Right lobe of liver (tissue), 6 donors: ENCODE data around the gene ACER1. TPM values are rescaled to one million over a fixed set of nuclear protein-coding genes. Genes with fewer than 3 reads are reported as not detected.

Source experiments
- ATAC-seq, 4 donors: fragments of 200-7000 bp; cut with Tn5 transposase; one replicate each; pipeline ENCODE4 v1.9.1; 2020; ENCODE audit warnings: mild to moderate bottlenecking in 4 of 4, moderate library complexity in 4 of 4
- DNase-seq, 3 donors: peaks; one replicate each; pipeline ENCODE4 v3.0.0-alpha.2; 2020
- H3K27ac ChIP-seq, 3 donors: fragments of 200-600 bp; one replicate each; pipeline ENCODE4 v1.8.0; 2022
- H3K27me3 ChIP-seq, 2 donors: fragments of 200-600 bp; one replicate each; pipeline ENCODE4 v1.8.0; 2022
- H3K36me3 ChIP-seq, 4 donors: fragments of 200-600 bp; sonication (generic) in 1 of 4; one replicate each; pipeline versions ENCODE4 v1.5.1 to v1.8.0; 2017 to 2022; ENCODE audit warnings: control low read depth in 1 of 4
- H3K4me1 ChIP-seq, 4 donors: fragments of 200-600 bp; sonication (generic) in 1 of 4; one replicate each; pipeline versions ENCODE4 v1.5.1 to v1.8.0; 2017 to 2022; ENCODE audit warnings: control low read depth in 1 of 4
- H3K4me3 ChIP-seq, 3 donors: fragments of 200-600 bp; one replicate each; pipeline ENCODE4 v1.8.0; 2022
- H3K9me3 ChIP-seq, 4 donors: fragments of 200-600 bp; sonication (generic) in 1 of 4; one replicate each; pipeline versions ENCODE4 v1.5.1 to v1.8.0; 2017 to 2022; ENCODE audit warnings: control low read depth in 1 of 4
- CTCF ChIP-seq, 4 donors: fragments of 200-600 bp in 3 of 4; fragments of 450-650 bp in 1 of 4; IDR thresholded peaks; one replicate each; pipeline versions ENCODE4 v1.5.1 to v1.8.0; 2016 to 2022; ENCODE audit warnings: antibody characterized with exemption in 4 of 4, mild to moderate bottlenecking in 2 of 4
- POLR2A ChIP-seq: fragments of 450-650 bp; IDR thresholded peaks from one replicate; pipeline ENCODE4 v1.6.1; 2017; ENCODE audit warnings: antibody characterized with exemption, mild to moderate bottlenecking
- WGBS: methylation state at CpG from one replicate; pipeline ENCODE4 v1.1.6; 2018; ENCODE audit warnings: low coverage, low lambda C conversion rate; ENCODE audit not compliant: insufficient coverage; ENCODE audit errors: missing lambda C conversion rate; 5-methylcytosine and 5-hydroxymethylcytosine counted together
- intact Hi-C, 2 donors: fragments of 100-400 bp; cut with DNase I; formaldehyde crosslinking; loops; one replicate each; pipeline versions ENCODE4 v1.11.2 to v1.14.1; 2022
- total RNA-seq, 6 experiments: library from RNA; depleted of rRNA in 2 of 6; stranded (reverse); fragments of >200 nt in 2 of 6; fragmentation: NEBNext Ultra II Directional in 3 of 6; extraction: Animal tissue kit (Norgen Biotek cat#: 25700) in 3 of 6; gene quantifications; one replicate each; pipeline versions ENCODE4 v1.1.0 to v1.2.4, GENCODE V29; 2016 to 2023
- donor health status: DM: no; HTN: yes; CAD: no.
- donor health status: DM: no; HTN: no; CAD: no.
- donor health status: DM: no; HTN: no; CAD: no.
- donor health status: DM: no; HTN: yes; CAD: no.
- donor health status: DM: no; HTN: yes; CAD: no.

The ACER1 gene
- total RNA-seq, 6 experiments from 2014 or later = 0.48 TPM; not detected in 5

GRCh38 chr19:6378486-6378885 lies 45.1 kb upstream of the ACER1 start:
- DNase-seq (no peak), ATAC-seq (no peak)
- H3K27me3 ChIP-seq = no peaks in the 10 kb centered on the region
- intact Hi-C loops = no loop called here
- H3K4me1 ChIP-seq = no peaks in the 10 kb centered on the region
- no peak overlapping the region for H3K4me3 ChIP-seq
- H3K27ac ChIP-seq = no peak overlapping the region
- WGBS = 62% methylated on average over 2 of the region's 9 CpGs
- H3K9me3 ChIP-seq = no peaks in the 10 kb centered on the region
- TF ChIP-seq POLR2A (no peak), CTCF (IDR thresholded peaks at IDR 0.05) (no peak)
- peaks cover 0 to 52% (median 24%) of the 10 kb centered on the region in 4 donors for H3K36me3 ChIP-seq

GRCh38 chr19:6378041-6378440 lies 44.6 kb upstream of the ACER1 start:
- TF ChIP-seq POLR2A (no peak), CTCF (IDR thresholded peaks at IDR 0.05) (no peak)
- Histone ChIP-seq H3K27ac (no peak overlapping the region), H3K27me3 (no peaks in the 10 kb centered on the region), H3K4me1 (no peaks in the 10 kb centered on the region), H3K36me3 (peaks cover 0 to 48% (median 22%) of the 10 kb centered on the region in 4 donors), H3K9me3 (no peaks in the 10 kb centered on the region), H3K4me3 (no peak overlapping the region)
- WGBS = 72% methylated on average over 4 of the region's 6 CpGs
- ATAC-seq = no peak
- intact Hi-C loops = no loop called here
- no peak for DNase-seq

GRCh38 chr19:6376512-6377190 lies 43.2 kb upstream of the ACER1 start:
- Histone ChIP-seq H3K4me1 (peaks cover 0 to 5% (median 3%) of the 10 kb centered on the region in 4 donors), H3K27me3 (no peaks in the 10 kb centered on the region), H3K9me3 (no peaks in the 10 kb centered on the region), H3K27ac (no peak overlapping the region), H3K36me3 (peaks cover 0 to 34% (median 15%) of the 10 kb centered on the region in 4 donors), H3K4me3 (no peak overlapping the region)
- ATAC-seq = no peak
- 84% methylated on average over 14 of the region's 19 CpGs for WGBS
- intact Hi-C loops = no loop called here
- no peak for TF ChIP-seq CTCF (IDR thresholded peaks at IDR 0.05)
- TF ChIP-seq POLR2A = no peak
- DNase-seq = no peak

GRCh38 chr19:6375411-6376010 lies 42.1 kb upstream of the ACER1 start, which contains the start of gene PSPN:
PSPN (minus strand) TSS chr19:6375933; CDS start chr19:6375849, 84 bp downstream.
- Histone ChIP-seq H3K4me3 (no peak within 1 kb of the TSS), H3K27me3 (no peaks in the 10 kb centered on the region), H3K36me3 (peaks cover 0 to 23% (median 8%) of the 10 kb centered on the region in 4 donors), H3K9me3 (no peaks in the 10 kb centered on the region), H3K27ac (no peak within 1 kb of the TSS), H3K4me1 (peaks cover 0 to 7% (median 3%) of the 10 kb centered on the region in 4 donors)
- TF ChIP-seq CTCF (IDR thresholded peaks at IDR 0.05) = no peak
- no peak for TF ChIP-seq POLR2A
- ATAC-seq (no peak), DNase-seq (peak in 1 of 3 donors; percentile 29)
- intact Hi-C loops = no loop called here
- WGBS = 83% methylated on average over 1 of the region's 25 CpGs
